Testis (tissue), 5 donors: Measurements from ENCODE around the gene NCBP2. TPM values are rescaled to one million over a fixed set of nuclear protein-coding genes. Genes with fewer than 3 reads are reported as not detected.

Experiments
- DNase-seq: peaks from one replicate; pipeline ENCODE4 v3.0.0-alpha.2; 2019
- H3K27ac ChIP-seq, 2 donors: fragments of 200-600 bp; sonication (generic); one replicate each; pipeline ENCODE4 v1.5.1; 2019
- H3K27me3 ChIP-seq: fragments of 200-600 bp; sonication (generic); one replicate; pipeline ENCODE4 v1.5.1; 2019
- H3K36me3 ChIP-seq: fragments of 200-600 bp; sonication (generic); one replicate; pipeline ENCODE4 v1.5.1; 2017; ENCODE audit warnings: low read depth; ENCODE audit errors: missing control alignments
- H3K4me1 ChIP-seq: fragments of 200-600 bp; sonication (generic); one replicate; pipeline ENCODE4 v1.5.1; 2019
- H3K4me3 ChIP-seq, 2 donors: fragments of 200-600 bp; sonication (generic); one replicate each; pipeline ENCODE4 v1.5.1; 2017 to 2019
- H3K9me3 ChIP-seq: fragments of 200-600 bp; sonication (generic); one replicate; pipeline ENCODE4 v1.5.1; 2017
- POLR2A ChIP-seq: fragments of 450-650 bp; IDR thresholded peaks from one replicate; pipeline ENCODE4 v1.6.1; 2017; ENCODE audit warnings: antibody characterized with exemption, mild to moderate bottlenecking, moderate library complexity
- WGBS, 2 donors: methylation state at CpG; one replicate each; pipeline ENCODE4 v1.1.5; 2018; 5-methylcytosine and 5-hydroxymethylcytosine counted together
- intact Hi-C: fragments of 100-400 bp; cut with DNase I; formaldehyde crosslinking; loops from one replicate; pipeline ENCODE4 v1.15.1; 2023; ENCODE audit warnings: low total_unique reads
- long read RNA-seq, 2 donors: transcript quantifications; one replicate each; lab custom pipeline, GENCODE V29; 2026
- polyA plus RNA-seq: library from polyadenylated mRNA; stranded (reverse); fragments of 350-450 nt; fragmentation: Illumina TruSeq; extraction: RNeasy Lipid Tissue Mini Kit (QIAGEN cat#74804); gene quantifications from one replicate; pipeline ENCODE4 v1.2.3, GENCODE V29; 2014; ENCODE audit warnings: low read depth, low replicate concordance; ENCODE audit not compliant: insufficient read depth
- total RNA-seq, 2 donors: library from RNA; depleted of rRNA; stranded (reverse); fragments of >200 nt; gene quantifications; one replicate each; pipeline ENCODE4 v1.2.3, GENCODE V29; 2016
- TF ChIP-seq, protein P1 (sequence below), 3 experiments: fragments of 450-650 bp in 2 of 3; fragments of 200-600 bp in 1 of 3; sonication (generic) in 1 of 3; IDR thresholded peaks; one replicate each; pipeline ENCODE4 v1.5.1; 2016 to 2019; ENCODE audit warnings: antibody characterized with exemption in 3 of 3, mild to moderate bottlenecking in 2 of 3, moderate library complexity in 1 of 3

Gene NCBP2
- 10 to 100 TPM; 30.6 to 40.8 TPM for total RNA-seq
- polyA plus RNA-seq, result 53.3 TPM
- long read RNA-seq, donor 1, full-length matches to known transcripts, result 33 of 33 reads
- long read RNA-seq, donor 1, partial matches to known transcripts, result 0 of 33 reads
- long read RNA-seq, donor 1, other reads (novel, unspliced or antisense), result 0 of 33 reads
- long read RNA-seq, donor 2, full-length matches to known transcripts, result 32 of 50 reads
- long read RNA-seq, donor 2, partial matches to known transcripts, result 18 of 50 reads
- long read RNA-seq, donor 2, other reads (novel, unspliced or antisense), result 0 of 50 reads

DNA sequence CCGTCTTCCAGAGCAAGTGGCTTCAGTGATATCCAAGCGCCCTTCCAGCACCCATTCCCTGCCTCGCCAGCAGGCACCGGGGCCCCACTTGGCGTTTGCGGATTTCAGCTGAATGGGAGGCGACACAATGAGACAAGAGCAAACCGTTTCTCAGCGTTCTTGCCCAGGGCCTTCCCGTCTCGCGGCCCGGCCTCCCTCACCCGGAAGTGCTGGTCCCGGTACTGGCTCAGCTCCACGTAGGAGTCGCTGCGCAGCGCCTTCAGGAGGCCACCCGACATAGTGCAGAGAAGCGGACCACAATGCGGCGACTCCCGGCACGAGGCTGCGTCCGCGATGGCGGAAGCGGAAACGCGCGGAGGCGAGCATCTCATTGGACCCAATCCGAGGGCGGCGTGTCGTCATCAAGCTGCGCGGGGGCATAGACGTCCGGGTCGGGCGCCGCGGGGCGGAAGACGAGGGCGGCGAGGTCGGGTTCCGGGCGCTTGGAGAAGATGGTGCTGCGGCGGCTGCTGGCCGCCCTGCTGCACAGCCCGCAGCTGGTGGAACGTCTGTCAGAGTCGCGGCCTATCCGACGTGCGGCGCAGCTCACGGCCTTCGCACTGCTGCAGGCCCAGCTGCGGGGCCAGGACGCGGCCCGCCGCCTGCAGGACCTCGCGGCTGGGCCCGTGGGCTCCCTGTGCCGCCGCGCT lies at the start of gene NCBP2:
Gene NCBP2 (minus strand): TSS at position 303 of the 689 bp plus-strand sequence. CDS start 25 bp downstream, at position 278.
- no peaks in the 10 kb centered on the region for H3K9me3 ChIP-seq
- 1 to 2% methylated on average over 41 to 62 of the region's 77 CpGs for WGBS, 2 donors
- no peaks in the 10 kb centered on the region for H3K36me3 ChIP-seq
- no peaks in the 10 kb centered on the region for H3K27me3 ChIP-seq
- H3K27ac ChIP-seq, result peak within 1 kb of the TSS; percentile 76 to 90
- DNase-seq, result peak; percentile 97
- TF ChIP-seq, protein P1, sequence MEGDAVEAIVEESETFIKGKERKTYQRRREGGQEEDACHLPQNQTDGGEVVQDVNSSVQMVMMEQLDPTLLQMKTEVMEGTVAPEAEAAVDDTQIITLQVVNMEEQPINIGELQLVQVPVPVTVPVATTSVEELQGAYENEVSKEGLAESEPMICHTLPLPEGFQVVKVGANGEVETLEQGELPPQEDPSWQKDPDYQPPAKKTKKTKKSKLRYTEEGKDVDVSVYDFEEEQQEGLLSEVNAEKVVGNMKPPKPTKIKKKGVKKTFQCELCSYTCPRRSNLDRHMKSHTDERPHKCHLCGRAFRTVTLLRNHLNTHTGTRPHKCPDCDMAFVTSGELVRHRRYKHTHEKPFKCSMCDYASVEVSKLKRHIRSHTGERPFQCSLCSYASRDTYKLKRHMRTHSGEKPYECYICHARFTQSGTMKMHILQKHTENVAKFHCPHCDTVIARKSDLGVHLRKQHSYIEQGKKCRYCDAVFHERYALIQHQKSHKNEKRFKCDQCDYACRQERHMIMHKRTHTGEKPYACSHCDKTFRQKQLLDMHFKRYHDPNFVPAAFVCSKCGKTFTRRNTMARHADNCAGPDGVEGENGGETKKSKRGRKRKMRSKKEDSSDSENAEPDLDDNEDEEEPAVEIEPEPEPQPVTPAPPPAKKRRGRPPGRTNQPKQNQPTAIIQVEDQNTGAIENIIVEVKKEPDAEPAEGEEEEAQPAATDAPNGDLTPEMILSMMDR (IDR thresholded peaks at IDR 0.05), result peak; percentile 46 to 76 (median 59)
- no peak for TF ChIP-seq POLR2A
- peaks cover 14% of the 10 kb centered on the region for H3K4me1 ChIP-seq
- intact Hi-C loops, result loop anchor here (5.0 kb wide), 1 partner anchor 65 kb away; no protein-coding TSS in a partner anchor
- peak within 1 kb of the TSS; percentile 88 to 97 for H3K4me3 ChIP-seq

DNA sequence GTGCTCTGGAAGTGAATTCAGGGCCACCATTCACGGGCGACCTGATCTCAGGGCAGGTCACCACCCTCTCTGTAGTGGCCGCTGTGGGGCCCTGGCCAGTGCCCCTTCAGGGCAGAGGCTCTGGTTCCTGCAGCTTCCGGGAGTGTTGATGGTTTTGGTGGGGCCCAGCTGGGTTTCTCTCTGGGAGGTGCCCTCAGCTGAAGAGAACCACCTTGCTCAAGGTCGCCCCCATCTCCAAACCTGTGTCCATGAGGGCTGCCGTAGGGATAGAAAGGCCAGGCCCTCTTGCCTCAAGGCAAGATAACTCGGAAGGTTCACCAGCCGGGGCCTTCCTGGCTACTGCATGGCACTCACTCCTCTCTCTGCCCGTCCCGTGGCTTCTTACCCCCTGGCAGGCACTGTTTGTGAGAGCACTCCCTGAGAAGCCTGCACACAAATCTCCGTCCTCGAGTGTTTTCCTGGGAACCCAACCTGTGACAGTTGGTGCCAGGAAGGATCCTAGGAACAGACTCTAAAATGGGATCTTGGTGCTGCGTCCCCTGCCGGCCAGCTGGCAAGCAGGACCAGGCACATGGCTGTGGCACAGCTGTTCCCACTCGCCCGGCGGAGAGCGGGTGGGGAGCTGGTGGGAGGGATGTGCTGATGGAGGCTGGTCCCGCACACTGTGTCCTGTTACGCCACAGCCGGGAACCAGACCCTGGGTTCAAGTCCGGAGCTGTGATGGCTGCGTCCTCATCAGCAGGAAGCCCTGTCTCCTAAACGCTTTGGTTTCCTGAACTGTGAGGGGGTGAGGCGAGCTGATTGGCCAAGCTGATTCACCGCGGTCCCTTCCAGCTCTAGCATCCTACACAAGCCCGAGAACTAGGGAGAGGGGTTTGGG lies 49.5 kb upstream of the NCBP2 start:
- intact Hi-C loops, result no loop called here
- Histone ChIP-seq H3K27me3 (no peaks in the 10 kb centered on the region), H3K9me3 (no peaks in the 10 kb centered on the region), H3K36me3 (no peaks in the 10 kb centered on the region), H3K27ac (no peak overlapping the region), H3K4me3 (no peak overlapping the region), H3K4me1 (peaks cover 10% of the 10 kb centered on the region)
- DNase-seq, result no peak
- WGBS, 2 donors, result 88 to 90% methylated on average over 21 to 28 of the region's 28 CpGs
- TF ChIP-seq POLR2A, result no peak
- TF ChIP-seq, protein P1 (IDR thresholded peaks at IDR 0.05), result no peak

DNA sequence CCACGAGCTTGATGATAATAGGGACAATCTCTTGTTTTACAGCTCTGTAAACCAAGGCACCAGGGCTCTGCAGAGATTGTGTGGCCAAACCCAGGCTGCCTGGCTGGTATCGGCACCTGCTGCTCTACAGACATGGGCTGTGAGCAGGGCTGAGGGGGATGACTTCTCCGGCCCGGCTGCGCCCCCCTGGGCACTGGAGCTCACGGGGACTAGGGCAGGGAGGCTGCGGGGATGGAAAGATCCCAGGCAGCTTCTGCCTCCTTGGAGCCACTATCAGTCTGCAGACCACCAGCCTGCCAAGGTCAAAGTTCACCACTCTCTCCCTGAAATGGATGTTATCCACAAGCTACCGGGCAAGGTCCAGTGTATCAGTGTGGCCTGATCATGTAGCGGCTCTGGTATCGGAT lies 48.3 kb upstream of the NCBP2 start:
- H3K36me3 ChIP-seq, result no peaks in the 10 kb centered on the region
- no peaks in the 10 kb centered on the region for H3K27me3 ChIP-seq
- H3K4me3 ChIP-seq, result no peak overlapping the region
- intact Hi-C loops, result no loop called here
- 93 to 100% methylated on average over 6 to 10 of the region's 10 CpGs for WGBS, 2 donors
- no peaks in the 10 kb centered on the region for H3K9me3 ChIP-seq
- TF ChIP-seq, protein P1 (IDR thresholded peaks at IDR 0.05), result no peak
- TF ChIP-seq POLR2A, result no peak
- DNase-seq, result no peak
- peaks cover 10% of the 10 kb centered on the region for H3K4me1 ChIP-seq
- H3K27ac ChIP-seq, result no peak overlapping the region

DNA sequence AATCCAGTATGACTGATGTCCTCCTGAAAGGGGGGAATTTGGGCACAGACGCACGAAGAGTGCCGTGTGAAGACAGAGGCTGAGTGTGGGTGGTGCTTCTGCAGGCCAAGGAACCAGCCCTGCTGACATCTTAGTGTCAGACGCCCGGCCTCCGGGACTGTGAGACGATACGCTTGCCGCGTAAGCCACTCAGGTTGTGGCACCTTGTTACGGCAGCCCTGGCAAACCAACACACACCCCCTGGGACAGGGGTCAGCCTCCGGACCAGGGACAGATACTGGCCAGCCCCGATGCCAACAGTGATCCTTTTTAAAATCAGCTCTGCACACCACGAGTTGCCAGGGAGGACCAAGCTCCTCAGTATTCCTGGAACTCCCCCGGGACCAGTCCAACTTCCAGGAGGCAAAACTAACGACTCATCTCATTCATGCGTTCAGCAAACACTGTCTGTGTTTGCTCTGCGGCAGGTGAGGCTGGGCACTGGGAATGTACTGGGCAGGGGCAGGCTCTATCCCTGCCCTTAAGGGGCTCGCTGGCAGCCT lies 47.5 kb upstream of the NCBP2 start:
- H3K27me3 ChIP-seq, result no peaks in the 10 kb centered on the region
- H3K9me3 ChIP-seq, result no peaks in the 10 kb centered on the region
- intact Hi-C loops, result no loop called here
- H3K36me3 ChIP-seq, result no peaks in the 10 kb centered on the region
- 86 to 88% methylated on average over 15 to 19 of the region's 19 CpGs for WGBS, 2 donors
- no peak overlapping the region for H3K4me3 ChIP-seq
- DNase-seq, result no peak
- peaks cover 10% of the 10 kb centered on the region for H3K4me1 ChIP-seq
- TF ChIP-seq, protein P1 (IDR thresholded peaks at IDR 0.05), result no peak
- TF ChIP-seq POLR2A, result no peak
- H3K27ac ChIP-seq, result no peak overlapping the region
